GM19238 (cell line): ENCODE measurements around the gene TRAF3IP1.
"Not testable (repeated sequence)": the region's sequence is repeated elsewhere in the genome, so short reads cannot be mapped to it uniquely, and the experiment has no call there.

ENCODE experiments used
- DNase-seq: peaks from one replicate; pipeline ENCODE4 v3.0.0; 2011; ENCODE audit warnings: low spot score; ENCODE audit not compliant: insufficient read length

Gene TRAF3IP1

DNA sequence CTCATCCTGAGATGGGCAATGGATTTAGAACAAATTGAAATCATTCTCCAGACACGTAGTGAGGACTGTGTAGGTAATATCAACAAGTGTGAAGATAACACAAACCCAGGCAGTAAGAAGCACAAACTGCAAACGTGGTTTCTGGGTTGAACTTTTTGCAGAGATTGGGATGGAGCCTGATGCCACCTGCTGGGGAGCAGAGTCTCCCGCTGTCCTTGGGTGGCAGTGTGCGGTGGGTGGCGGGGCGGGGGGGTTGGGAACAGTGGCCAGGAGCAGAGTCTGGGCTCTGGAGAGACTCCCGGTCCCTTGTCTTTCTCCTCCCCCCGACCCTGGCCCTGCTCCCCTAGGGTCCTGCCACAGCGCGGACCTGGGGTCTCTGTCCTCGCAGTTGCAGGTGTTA, 19.5 kb downstream of the TRAF3IP1 start:
- no peak for DNase-seq

DNA sequence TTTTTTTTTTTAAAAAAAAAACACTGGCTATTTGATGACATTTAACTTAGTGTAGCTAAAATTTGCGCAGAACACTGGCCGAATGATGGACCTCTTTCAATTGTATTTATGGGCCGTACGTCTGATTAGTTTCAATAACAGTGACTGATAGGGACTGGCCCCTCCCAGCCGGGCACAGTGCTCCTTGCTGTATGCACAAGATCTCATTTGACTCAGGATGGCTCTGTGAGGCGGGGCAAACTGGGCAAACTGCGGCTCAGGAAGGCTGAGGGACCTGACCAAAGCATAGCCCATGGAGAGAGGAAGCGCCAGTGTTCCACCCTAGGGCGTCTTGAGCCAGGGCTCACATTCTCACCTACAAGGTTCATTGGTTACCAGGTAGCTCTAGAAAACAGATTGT, 21.2 kb downstream of the TRAF3IP1 start:
- no peak for DNase-seq

DNA sequence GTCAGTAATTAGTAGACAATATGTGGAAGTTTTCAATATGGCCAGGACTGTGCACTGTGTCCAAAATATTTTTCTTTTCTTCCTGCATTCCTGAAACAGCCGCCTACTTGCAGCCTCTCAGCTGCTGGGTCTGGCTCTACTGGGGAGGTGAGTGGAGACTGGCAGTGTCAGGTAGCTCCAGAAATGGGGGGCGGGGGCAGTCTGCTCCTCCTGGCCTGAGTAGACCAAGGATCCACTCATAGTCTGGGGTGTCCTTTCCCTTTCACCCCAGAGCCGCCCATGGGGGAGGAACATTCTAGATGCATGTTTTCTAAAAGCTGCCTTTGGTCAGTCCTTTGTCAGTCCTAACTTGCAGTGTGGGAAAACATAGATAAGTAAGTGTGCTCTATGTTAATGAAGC, 23.7 kb downstream of the TRAF3IP1 start:
- no peak for DNase-seq

DNA sequence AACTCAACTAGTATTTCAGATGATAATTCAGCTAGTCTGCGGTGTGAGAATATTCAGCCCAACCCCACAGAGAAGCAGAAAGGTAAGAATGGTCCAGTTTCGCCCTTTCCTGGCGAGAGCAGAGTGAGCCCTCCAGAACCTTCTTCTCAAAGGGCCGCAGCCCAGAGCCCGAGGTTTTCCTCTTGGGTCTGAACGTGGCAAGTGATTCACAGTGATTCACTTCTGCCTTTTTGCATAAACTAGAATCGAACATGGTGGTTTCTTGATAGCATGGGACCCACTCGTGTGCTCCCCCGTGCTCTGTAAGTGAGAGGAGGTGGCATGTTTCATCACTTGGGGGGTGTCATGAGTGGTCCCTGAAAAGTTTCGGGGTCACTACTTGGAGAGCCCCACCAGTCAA, 24.2 kb downstream of the TRAF3IP1 start:
- no peak for DNase-seq

DNA sequence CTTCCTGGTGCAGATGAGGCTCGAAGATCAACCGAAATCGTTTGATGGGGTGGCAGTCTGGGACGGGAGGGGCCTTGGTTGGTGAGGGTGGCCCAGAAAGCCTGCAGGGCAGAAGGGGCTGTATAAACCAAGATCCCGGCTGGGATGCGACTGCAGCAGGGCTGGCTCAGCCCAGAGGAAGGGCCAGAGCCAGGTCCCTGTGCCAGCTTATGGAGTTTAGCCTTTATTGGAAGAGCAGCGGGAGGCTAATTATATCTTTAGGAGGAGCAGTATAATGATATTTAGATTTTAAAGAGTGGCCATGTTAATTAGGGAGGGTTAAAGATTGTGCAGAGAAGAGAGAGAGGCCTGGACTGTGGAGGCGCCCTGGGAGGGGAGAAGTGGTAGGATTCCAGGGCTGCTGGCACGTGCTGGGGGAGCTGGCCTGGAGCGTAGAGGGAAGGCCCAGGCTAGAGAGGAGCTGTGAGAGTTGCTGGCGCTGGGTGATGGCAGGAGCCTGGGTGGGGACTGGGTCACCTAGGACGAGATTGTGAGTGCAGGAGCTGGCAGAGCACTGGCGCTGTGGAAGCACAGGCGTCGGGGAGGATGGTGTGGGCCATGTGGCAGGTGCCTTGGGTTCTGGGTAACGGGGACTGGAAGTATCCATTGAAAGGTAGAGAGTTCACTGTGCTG, 25.1 kb downstream of the TRAF3IP1 start:
- no peak for DNase-seq

DNA sequence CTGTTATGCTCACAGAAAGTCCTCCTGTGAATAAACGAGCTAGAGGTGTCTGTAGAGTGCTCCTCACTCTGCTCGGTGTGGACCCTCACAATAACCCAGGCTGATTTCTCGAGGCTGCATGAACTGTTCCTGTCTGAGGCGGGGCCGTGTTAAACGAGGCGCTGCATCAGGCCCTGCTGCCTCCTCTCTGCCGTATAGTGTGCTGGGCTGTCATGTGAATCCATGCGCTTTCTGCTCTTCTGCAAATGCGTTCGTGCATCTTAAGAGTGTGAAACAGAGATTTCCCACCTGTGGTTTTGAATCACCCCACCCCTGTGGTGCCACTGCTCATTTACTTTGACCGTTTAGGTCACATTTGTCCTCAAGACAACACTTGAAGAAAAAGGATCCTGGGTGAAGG, 26.2 kb downstream of the TRAF3IP1 start:
- DNase-seq = no peak

DNA sequence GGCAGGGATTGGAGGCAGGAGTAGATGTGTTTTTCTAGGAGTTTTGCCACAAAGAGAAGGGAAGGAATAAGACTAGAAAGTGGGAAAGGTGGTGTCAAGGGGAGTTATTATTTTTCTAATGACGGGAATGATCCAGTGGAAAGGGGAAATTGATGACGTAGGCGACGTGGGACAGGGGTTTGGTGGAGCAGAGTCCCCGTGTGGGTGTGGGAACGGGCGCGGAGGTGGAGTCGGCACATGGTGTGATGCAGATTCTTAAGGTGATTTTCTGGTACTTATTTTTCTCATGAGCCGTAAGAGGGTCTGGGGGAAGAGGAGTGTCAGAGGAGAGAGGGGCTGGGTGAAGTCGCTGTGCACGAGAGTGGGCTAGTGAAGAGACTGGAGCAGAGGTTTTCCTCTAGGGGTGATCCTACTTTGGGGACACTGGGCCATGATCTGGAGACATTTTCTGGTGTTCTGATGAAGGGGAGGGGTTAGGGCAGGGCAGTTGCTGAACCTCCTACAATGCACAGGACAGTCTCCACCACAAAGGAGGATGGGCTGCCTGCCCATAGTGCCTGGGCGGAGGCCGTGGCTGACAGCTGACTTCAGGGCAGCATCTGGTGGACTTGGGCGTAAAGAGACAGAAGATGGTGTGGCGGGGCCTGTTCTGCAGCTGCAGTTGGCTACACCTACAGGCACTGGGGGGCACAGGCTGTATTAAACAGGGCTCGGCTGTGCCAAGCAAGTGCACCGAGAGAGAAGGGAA, 30.0 kb downstream of the TRAF3IP1 start:
- no peak for DNase-seq

DNA sequence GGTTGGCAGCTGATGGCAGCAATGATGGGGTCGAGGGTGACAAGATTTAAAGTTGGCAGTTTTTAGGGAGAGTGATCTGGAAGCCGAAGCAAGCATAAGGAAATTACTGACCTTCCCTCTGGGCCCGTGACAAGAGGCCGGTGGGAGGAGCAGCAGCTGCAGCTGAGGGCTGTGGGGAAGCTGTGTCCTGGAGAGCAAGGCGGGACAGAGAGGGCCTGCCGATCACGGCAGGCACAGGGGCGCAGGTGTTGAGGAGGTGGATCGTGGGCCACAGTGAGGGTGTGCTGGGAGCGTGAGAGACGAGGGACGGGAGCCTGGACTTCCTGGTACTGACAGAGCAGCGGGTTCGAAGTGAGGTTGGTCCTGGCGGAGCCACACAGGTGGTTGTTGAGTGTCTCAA, 31.0 kb downstream of the TRAF3IP1 start:
- no peak for DNase-seq

DNA sequence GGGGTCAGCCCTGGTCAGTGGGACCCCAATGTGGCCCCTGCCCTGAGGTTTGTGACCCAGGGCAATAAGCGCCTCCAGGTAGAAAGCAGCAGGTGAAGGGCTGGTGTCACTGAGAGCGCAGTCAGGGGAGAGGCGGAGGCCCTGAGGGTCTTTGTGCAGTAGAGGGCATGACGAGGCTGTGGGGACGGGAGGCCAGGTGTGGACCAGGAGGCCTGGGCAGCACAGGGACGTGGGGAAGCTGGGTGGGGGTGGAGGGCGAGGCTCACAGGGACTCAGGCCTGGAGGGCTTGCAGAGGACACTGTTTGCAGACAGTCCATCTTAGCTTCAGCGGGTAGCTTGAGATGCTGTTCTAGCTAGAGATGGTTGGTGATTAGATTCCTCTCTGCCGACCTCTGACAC, 32.0 kb downstream of the TRAF3IP1 start:
- no peak for DNase-seq

DNA sequence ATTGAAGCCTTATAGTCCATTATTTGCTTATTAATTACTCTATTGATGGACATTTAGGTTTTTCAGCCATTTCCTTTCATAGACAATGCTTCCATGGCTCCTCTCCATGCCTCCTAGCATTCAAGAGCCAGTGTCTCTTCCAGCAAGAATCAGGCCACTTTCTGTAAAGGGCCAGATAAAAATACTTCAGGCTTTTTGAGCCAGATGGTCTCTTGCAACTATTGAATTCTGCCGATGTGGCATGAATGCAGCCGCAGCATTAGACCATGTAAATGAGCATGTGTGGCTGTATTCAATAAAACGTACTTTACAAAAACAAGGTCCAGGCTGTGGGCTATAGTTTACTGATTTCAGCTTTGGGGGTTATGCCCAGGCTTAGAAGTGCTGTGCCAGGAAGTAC, 38.5 kb downstream of the TRAF3IP1 start:
- DNase-seq = no peak

DNA sequence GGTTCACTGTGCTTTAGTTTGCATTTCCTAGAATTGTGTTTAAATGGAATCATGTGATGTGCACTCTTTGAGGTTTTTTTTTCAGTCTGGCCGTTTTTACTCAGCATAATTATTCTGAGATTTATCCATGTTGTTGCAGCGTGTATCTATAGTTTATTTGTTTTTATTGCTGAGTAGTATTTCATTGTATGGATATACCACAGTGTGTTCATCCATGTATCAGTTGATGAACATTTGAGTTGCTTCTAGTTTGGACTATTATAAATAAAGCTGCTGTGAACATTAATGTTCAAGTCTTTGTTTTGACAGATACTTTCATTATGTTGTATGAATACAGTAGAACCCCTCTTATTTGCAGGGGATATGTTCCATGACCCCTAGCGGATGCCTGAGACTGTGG, 39.1 kb downstream of the TRAF3IP1 start:
- DNase-seq = no peak

DNA sequence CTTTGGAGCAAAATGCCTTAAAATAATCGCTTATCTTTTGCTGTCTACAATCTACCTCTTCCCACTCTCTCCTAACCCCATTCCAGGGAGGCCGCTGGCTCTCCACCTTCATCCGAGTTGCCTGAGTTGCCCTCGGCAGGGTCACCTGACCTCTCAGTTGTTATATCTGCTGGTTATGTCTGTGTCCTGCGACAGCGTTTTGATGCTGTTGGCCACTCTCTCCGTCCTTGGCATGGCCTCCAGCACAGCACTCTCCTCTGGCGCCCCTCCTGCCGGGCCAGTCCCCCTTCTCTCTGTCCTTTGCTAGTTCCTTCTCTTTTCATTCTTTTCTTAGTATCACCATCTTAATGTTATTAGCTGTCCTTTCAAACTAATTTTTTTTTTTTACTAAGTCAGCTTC, 41.6 kb downstream of the TRAF3IP1 start:
- DNase-seq = no peak

DNA sequence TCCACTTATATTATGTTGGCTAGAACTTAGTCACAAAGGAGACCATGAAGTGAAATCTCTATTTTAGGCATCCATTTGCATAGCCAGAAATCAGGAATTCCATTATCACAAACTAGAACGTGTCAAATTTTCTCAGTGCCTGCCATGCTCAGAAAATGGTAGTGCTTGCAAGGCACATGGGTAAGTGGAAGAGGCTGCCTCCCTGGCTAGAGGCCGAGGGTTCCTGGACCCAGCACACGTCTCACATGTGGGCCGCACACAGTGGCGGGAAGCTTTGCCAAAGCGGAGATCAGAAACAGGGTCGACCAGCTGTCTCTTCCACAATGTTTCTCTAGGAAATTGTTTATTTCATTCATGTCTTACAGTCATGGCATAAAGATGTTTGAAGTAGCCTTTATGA, 42.3 kb downstream of the TRAF3IP1 start:
- DNase-seq = no peak

DNA sequence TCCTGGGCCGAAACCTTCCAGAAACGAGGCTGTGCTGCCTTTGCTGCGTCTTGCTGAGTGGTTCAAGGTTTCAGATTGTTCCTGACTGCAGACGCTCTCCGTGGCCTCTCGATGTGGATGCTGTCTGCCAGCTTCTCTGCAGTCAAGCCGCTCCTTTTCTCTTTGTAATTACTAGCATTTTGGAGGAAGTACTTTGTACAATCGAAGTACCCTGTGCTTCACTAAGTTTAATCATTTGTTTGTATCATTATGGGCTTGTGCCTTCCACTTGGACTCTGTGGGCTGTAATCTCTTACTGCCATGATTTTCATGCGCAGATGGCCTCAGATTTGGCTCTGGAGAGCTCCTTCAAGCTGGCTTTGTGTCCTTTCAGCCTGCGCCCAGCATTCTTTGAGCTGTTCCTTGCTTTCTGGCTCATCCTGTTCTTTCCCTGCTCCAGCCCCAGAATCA, 49.3 kb downstream of the TRAF3IP1 start:
- no peak for DNase-seq

DNA sequence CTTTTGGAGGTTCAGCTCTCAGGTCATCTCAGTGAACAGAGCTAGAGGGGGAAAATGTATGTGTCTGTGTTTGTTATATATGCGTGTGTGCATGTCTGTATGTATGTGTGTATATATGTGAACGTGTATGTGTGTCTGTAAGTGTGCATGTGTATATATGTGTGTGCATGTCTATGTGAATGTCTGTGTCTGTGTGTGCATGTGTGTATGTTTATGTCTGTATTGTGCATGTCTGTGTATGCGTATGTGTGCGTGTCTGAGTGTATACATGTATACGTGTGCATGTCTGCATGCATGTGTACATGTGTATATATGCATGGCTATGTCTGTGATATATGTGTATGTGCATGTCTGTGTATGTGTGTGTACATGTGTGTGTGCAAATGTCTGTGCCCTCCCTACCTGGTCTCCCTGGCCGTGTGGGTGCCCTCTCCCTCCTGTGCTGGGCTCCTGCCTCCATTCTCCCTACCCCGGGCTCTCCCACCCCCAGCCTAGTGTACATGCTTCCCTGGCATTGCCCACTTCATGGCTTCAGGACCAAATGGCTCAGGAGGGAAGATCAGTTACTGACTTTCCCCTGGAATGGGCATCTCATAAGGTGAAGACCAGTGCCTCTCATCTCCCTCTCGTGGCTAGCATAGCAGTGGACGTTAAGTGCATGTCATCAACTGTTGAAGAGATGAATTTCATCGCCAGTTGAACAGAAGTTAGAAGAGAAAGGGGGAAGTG, 49.9 kb downstream of the TRAF3IP1 start:
- DNase-seq = no peak

DNA sequence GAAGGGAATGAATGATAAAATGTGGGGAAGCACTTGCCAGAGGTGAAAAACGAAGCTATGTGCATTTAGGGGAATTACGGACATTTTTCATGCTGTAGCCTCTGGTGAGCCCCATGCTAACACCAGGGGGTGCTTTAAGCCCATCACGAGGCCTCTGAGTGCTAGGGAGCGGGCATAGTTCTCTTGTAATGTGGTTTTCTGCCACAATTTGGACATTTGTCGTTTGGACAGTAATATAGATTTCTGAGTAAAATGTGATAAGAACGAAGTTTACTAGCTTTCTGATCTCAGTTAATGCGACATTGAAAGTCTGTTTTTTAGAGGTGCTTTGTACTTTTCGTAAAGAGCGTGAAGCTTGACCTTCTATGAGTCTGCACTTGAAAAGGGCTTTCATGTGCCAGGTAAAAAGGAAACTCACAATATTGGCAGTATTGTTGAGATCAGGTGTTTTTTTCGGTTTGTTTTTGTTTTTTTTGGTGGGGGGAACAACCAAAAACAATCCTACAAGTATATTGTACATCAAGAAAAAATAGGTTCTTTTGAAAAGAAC, 50.6 kb downstream of the TRAF3IP1 start:
- DNase-seq = no peak

DNA sequence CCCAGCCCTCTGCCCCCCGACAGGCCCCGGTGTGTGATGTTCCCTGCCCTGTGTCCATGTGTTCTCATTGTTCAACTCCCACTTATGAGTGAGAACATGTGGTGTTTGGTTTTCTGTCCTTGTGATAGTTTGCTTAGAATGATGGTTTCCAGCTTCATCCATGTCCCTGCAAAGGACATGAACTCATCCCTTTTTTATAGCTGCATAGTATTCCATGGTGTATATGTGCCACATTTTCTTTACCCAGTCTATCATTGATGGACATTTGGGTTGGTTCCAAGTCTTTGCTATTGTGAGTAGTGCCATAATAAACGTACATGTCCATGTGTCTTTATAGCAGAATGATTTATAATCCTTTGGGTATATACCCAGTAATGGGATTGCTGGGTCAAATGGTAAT, 52.0 kb downstream of the TRAF3IP1 start:
- not testable (repeated sequence) for DNase-seq

DNA sequence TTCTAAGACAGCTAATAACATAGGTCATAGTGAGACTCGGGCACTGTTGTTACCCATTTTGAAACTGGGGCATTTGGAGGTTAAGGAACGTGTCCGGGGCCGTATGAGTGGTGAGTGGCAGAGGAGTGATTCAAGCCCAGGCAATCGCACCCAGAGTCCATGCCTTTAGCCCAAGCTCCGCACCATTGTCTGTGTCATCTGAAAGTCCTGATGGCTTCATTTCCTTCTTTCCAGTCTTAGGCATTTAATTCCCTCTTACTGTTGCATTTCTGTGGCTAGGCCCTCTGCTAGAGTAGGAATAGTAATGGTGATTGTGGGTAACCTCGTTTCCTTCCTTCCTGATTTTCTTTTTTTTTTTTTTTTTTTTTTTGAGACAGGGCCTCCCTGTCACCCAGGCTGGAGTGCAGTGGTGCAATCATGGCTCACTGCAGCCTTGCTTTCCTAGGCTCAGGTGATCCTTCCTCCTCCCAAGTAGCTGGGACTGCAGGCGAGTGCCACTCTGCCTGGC, 56.6 kb downstream of the TRAF3IP1 start:
- DNase-seq = no peak

DNA sequence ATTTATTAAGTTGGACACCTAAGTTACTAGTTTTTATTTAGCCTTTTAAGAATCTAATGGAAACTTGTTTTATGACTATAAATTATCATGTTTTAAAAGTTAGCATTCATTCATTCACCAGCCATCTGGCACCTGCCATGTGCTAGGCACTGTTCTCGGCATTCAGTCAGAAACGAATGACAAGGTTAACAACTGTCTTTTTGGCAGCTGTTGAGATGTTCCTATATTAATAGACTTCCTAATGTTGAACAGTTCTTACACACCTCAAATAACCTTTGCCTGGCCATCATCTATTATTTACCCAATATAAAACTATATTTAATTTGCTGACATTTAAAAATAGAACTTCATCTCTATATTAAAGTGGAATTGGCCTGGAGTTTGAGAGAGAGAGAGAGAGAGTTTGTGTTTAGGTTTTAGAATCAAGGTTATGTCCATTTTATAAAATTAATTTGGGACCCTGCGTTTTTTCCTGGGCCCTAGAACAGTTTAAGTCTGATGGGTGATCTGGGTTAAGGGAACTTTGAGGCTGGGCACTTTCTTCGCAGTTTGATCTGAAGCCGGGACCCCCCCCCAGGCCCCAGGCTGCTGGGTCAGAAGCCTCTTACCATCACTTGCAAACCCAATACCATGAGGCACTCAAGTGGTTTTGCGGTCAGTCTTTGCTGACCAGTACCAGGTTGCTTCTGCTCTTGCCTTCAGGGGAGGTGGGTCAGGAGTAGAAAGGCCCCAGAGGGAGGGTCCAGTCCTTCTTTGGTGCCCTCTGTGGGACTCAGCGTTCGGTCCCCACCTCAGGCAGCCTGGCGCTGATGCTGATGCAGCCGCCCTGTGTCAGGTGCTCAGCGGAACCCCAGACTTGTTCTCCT, 58.1 kb downstream of the TRAF3IP1 start:
- no peak for DNase-seq

DNA sequence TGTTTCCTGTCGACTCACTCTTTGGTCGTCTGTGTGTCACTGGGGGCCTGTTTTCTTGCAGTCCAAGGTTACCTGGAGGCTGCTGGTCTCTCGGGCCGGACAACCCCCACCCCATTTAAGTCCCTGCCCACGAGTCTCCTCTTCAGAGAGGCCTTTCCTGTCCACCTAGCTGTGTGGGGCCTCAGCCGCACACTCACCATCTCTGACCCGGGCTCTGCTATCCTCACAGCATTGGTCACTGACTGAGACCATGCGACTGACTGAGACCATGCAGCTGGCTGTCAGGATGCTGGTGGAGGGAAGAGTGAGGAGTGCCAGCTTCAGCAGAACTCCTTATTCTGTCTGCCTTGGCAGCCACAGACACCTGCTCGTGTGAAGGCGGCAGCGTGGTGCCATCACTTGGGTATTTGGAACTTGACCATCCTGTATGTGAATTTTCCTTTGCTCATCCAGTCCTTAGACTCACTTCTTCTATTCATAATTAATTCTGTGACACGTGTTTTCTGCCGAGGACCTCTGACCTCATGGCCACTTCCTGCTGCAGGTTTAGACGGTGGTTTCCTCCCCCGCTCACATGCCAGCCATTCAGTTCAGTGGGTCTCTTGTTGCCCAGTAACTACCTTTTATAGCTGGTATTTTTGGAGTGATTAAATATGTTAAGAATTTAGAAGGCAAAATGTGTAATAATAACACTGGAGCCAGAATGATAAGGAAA, 58.9 kb downstream of the TRAF3IP1 start:
- DNase-seq = no peak
